ENCODE data around the gene CRYBG1.

- TF ChIP-seq CTCF (conservative IDR thresholded peaks at IDR 0.05; ENCODE audit: low read length) (no peak), EZH2phosphoT487 (IDR thresholded peaks at IDR 0.05; ENCODE audit: borderline replicate concordance) (no peak)
Observed at GRCh38 chr6:106383573-106383972, 23.1 kb downstream of the CRYBG1 start.

Data from Loucy (cell line).